IMR-90 (cell line): Measurements from ENCODE around the gene NXPH1. TPM values are rescaled to one million over a fixed set of nuclear protein-coding genes. Genes with fewer than 3 reads are reported as not detected.

Source experiments
- ATAC-seq: fragments of 200-7000 bp; cut with Tn5 transposase; 2 replicates; pipeline ENCODE4 v1.9.1; 2020; ENCODE audit warnings: low read depth, mild to moderate bottlenecking, moderate library complexity
- BruUV-seq: library from RNA; stranded (reverse); fragments of 400-500 nt; replicated peaks from 2 replicates; lab custom pipeline; 2021; lab: Mats Ljungman, UMichigan
- CTCF ChIA-PET: fragments of 300-600 bp; formaldehyde crosslinking; extraction: SDS; loops from one replicate; lab custom pipeline; 2021; ENCODE audit warnings: antibody characterized with exemption; lab: Yijun Ruan, JAX
- POLR2A ChIA-PET: fragments of 300-600 bp; sonication (Branson Sonifier 250); formaldehyde crosslinking; loops from one replicate; lab custom pipeline; 2022; ENCODE audit warnings: antibody characterized with exemption; ENCODE audit not compliant: unreplicated experiment; lab: Charles Lee
- DNase-seq: peaks from one replicate; pipeline ENCODE4 v3.0.0; 2013
- H2AFZ ChIP-seq: replicated peaks from 2 replicates; pipeline ENCODE3; 2013; ENCODE audit warnings: low read length, mild to moderate bottlenecking; ENCODE audit not compliant: poor library complexity
- H2AK5ac ChIP-seq: 2 replicates; pipeline ENCODE4 v1.6.1; 2013; ENCODE audit warnings: low read depth, low read length, inconsistent platforms
- H2AK9ac ChIP-seq: replicated peaks from 2 replicates; pipeline ENCODE3; 2013; ENCODE audit warnings: mild to moderate bottlenecking, low read depth, low read length, moderate library complexity; ENCODE audit not compliant: poor library complexity
- H2BK120ac ChIP-seq: 2 replicates; pipeline ENCODE4 v1.6.1; 2013; ENCODE audit warnings: low read depth, low read length, inconsistent platforms
- H2BK15ac ChIP-seq: 3 replicates; pipeline ENCODE4 v1.6.1; 2013; ENCODE audit warnings: low read depth, low read length, inconsistent platforms
- H2BK20ac ChIP-seq: 2 replicates; pipeline ENCODE4 v1.6.1; 2013; ENCODE audit warnings: low read depth, mild to moderate bottlenecking, inconsistent platforms, low read length, moderate library complexity
- H2BK5ac ChIP-seq: 2 replicates; pipeline ENCODE4 v1.6.1; 2013; ENCODE audit warnings: mild to moderate bottlenecking, low read depth, low read length, inconsistent platforms; ENCODE audit not compliant: poor library complexity, severe bottlenecking
- H3K14ac ChIP-seq: replicated peaks from 2 replicates; pipeline ENCODE4 v1.6.1; 2013; ENCODE audit warnings: low read depth, low read length, inconsistent platforms
- H3K18ac ChIP-seq: 2 replicates; pipeline ENCODE4 v1.6.1; 2013; ENCODE audit warnings: low read depth, low read length, control low read depth
- H3K23ac ChIP-seq: 2 replicates; pipeline ENCODE4 v1.6.1; 2013; ENCODE audit warnings: low read depth, low read length, inconsistent platforms
- H3K27ac ChIP-seq: 2 replicates; pipeline ENCODE4 v1.5.1; 2013; ENCODE audit warnings: mild to moderate bottlenecking, control low read depth, low read length; ENCODE audit not compliant: insufficient read depth
- H3K27me3 ChIP-seq: 2 replicates; pipeline ENCODE4 v1.6.1; 2013; ENCODE audit warnings: low read length; ENCODE audit not compliant: control insufficient read depth, insufficient read depth
- H3K36me3 ChIP-seq: 2 replicates; pipeline ENCODE4 v1.6.1; 2013; ENCODE audit warnings: low read length, mixed read lengths; ENCODE audit not compliant: control insufficient read depth, insufficient read depth
- H3K4ac ChIP-seq: 2 replicates; pipeline ENCODE4 v1.6.1; 2013; ENCODE audit warnings: low read depth, low read length, inconsistent platforms
- H3K4me1 ChIP-seq: 2 replicates; pipeline ENCODE4 v1.6.1; 2013; ENCODE audit warnings: low read length, mixed read lengths; ENCODE audit not compliant: control insufficient read depth, insufficient read depth
- H3K4me2 ChIP-seq: 2 replicates; pipeline ENCODE4 v1.6.1; 2013; ENCODE audit warnings: low read depth, mild to moderate bottlenecking, control low read depth, low read length, moderate library complexity
- H3K4me3 ChIP-seq: 2 replicates; pipeline ENCODE4 v1.5.1; 2013; ENCODE audit warnings: low read depth, mild to moderate bottlenecking, control low read depth, low read length, moderate library complexity; ENCODE audit not compliant: insufficient read depth
- H3K56ac ChIP-seq: 2 replicates; pipeline ENCODE4 v1.6.1; 2013; ENCODE audit warnings: low read length, inconsistent platforms; ENCODE audit not compliant: insufficient read depth; ENCODE audit errors: extremely low read depth
- H3K79me1 ChIP-seq, 2 experiments: 2 replicates each; pipeline ENCODE4 v1.6.1; 2013; ENCODE audit warnings: low read length in 2 of 2, inconsistent platforms in 1 of 2, low read depth in 1 of 2
- H3K9ac ChIP-seq: 2 replicates; pipeline ENCODE4 v1.6.1; 2013; ENCODE audit warnings: low read depth, low read length, control low read depth
- H3K9me1 ChIP-seq: 2 replicates; pipeline ENCODE4 v1.6.1; 2013; ENCODE audit warnings: low read length, inconsistent platforms; ENCODE audit not compliant: insufficient read depth
- H3K9me3 ChIP-seq: 2 replicates; pipeline ENCODE4 v1.6.1; 2013; ENCODE audit warnings: low read length; ENCODE audit not compliant: control insufficient read depth, insufficient read depth
- H4K20me1 ChIP-seq: 2 replicates; pipeline ENCODE4 v1.6.1; 2013; ENCODE audit warnings: low read length, inconsistent platforms; ENCODE audit not compliant: insufficient read depth
- H4K5ac ChIP-seq: 2 replicates; pipeline ENCODE4 v1.6.1; 2013; ENCODE audit warnings: mild to moderate bottlenecking, low read depth, low read length, control low read depth
- H4K8ac ChIP-seq, 2 experiments: 2 replicates each; pipeline ENCODE4 v1.6.1; 2013; ENCODE audit warnings: low read depth in 2 of 2, low read length in 2 of 2, control low read depth in 1 of 2, inconsistent platforms in 1 of 2
- H4K91ac ChIP-seq: 2 replicates; pipeline ENCODE4 v1.6.1; 2013; ENCODE audit warnings: low read depth, low read length, inconsistent platforms; ENCODE audit not compliant: insufficient read depth
- BHLHE40 ChIP-seq: fragments of 150-350 bp; IDR thresholded peaks from 2 replicates; pipeline ENCODE4 v1.6.1; 2016; ENCODE audit warnings: mild to moderate bottlenecking, low read depth, low read length
- CEBPB ChIP-seq: IDR thresholded peaks from 2 replicates; pipeline ENCODE4 v1.6.1; 2012; ENCODE audit warnings: low read depth, low read length, improper control_type of control experiment
- CHD1 ChIP-seq: IDR thresholded peaks from 2 replicates; pipeline ENCODE4 v1.6.1; 2012; ENCODE audit warnings: low read depth, low read length, improper control_type of control experiment
- FOS ChIP-seq: fragments of 150-350 bp; IDR thresholded peaks from 2 replicates; pipeline ENCODE4 v1.6.1; 2016; ENCODE audit warnings: low read depth, low read length
- MAFK ChIP-seq: IDR thresholded peaks from 2 replicates; pipeline ENCODE4 v1.6.1; 2012; ENCODE audit warnings: low read depth, low read length, improper control_type of control experiment
- MAZ ChIP-seq: IDR thresholded peaks from 2 replicates; pipeline ENCODE4 v1.6.1; 2012; ENCODE audit warnings: low read depth, mild to moderate bottlenecking, low read length, improper control_type of control experiment, moderate library complexity, borderline replicate concordance
- MXI1 ChIP-seq: IDR thresholded peaks from 2 replicates; pipeline ENCODE4 v1.6.1; 2012; ENCODE audit warnings: low read depth, mild to moderate bottlenecking, low read length, moderate library complexity, borderline replicate concordance
- NFE2L2 ChIP-seq: fragments of 150-350 bp; IDR thresholded peaks from 2 replicates; pipeline ENCODE4 v1.6.1; 2016; ENCODE audit warnings: low read depth, mild to moderate bottlenecking, low read length
- POLR2A ChIP-seq: IDR thresholded peaks from 2 replicates; pipeline ENCODE4 v1.6.1; 2012; ENCODE audit warnings: mild to moderate bottlenecking, low read depth, low read length
- RAD21 ChIP-seq: IDR thresholded peaks from 2 replicates; pipeline ENCODE4 v1.6.1; 2012; ENCODE audit warnings: low read length, improper control_type of control experiment
- RCOR1 ChIP-seq: IDR thresholded peaks from 2 replicates; pipeline ENCODE4 v1.6.1; 2012; ENCODE audit warnings: mild to moderate bottlenecking, low read length, improper control_type of control experiment; ENCODE audit not compliant: insufficient replicate concordance
- SMC3 ChIP-seq: fragments of 150-350 bp; IDR thresholded peaks from 2 replicates; pipeline ENCODE4 v1.6.1; 2016; ENCODE audit warnings: low read depth, mild to moderate bottlenecking, antibody characterized with exemption, low read length, moderate library complexity
- WGBS, 2 experiments: methylation state at CpG; one replicate each; pipeline versions ENCODE4 v1.1.5 to v1.1.7; 2013; ENCODE audit warnings: missing lambda C conversion rate in 2 of 2; ENCODE audit not compliant: insufficient read length in 1 of 2; ENCODE audit errors: extremely low coverage in 2 of 2; 5-methylcytosine and 5-hydroxymethylcytosine counted together
- dilution Hi-C: fragments of 300-500 bp; cut with HindIII; formaldehyde crosslinking; loops from one replicate; pipeline ENCODE4 v1.14.3; 2018; ENCODE audit warnings: low sequenced_read_pairs; ENCODE audit not compliant: unreplicated experiment
- in situ Hi-C: fragments of 300-500 bp; cut with MboI; formaldehyde crosslinking; loops from 3 replicates; pipeline ENCODE4 v1.14.3; 2019; ENCODE audit warnings: low sequenced_read_pairs, inconsistent platforms, mixed read lengths
- intact Hi-C: fragments of 100-400 bp; cut with micrococcal nuclease; formaldehyde crosslinking; loops from 2 replicates; pipeline ENCODE4 v1.10.0; 2022
- polyA plus RNA-seq, 3 experiments: library from polyadenylated mRNA; depleted of rRNA; stranded (reverse); fragments of >200 nt; gene quantifications; 2 replicates each; pipeline ENCODE4 v1.2.3, GENCODE V29; 2012; ENCODE audit warnings: low replicate concordance in 1 of 3
- total RNA-seq: library from RNA; depleted of rRNA; stranded (reverse); fragments of >200 nt; gene quantifications from 2 replicates; pipeline ENCODE4 v1.2.3, GENCODE V29; 2012
- TF ChIP-seq, protein P1 (sequence below): fragments of 150-350 bp; IDR thresholded peaks from 2 replicates; pipeline ENCODE4 v1.6.1; 2017; ENCODE audit warnings: mild to moderate bottlenecking, antibody characterized with exemption, low read length, low read depth
- TF ChIP-seq, protein P2 (sequence below): fragments of 150-350 bp; IDR thresholded peaks from 2 replicates; pipeline ENCODE4 v1.6.1; 2016; ENCODE audit warnings: low read depth, mild to moderate bottlenecking, low read length, moderate library complexity, borderline replicate concordance
- TF ChIP-seq, protein P3 (sequence below): conservative IDR thresholded peaks from 2 replicates; pipeline ENCODE4 v1.5.1; 2012; ENCODE audit warnings: mild to moderate bottlenecking, low read depth, low read length, improper control_type of control experiment

The NXPH1 gene
- total and polyA plus RNA-seq, 2 of the 4 experiments (the other 2 are of a cell fraction): not detected

DNA sequence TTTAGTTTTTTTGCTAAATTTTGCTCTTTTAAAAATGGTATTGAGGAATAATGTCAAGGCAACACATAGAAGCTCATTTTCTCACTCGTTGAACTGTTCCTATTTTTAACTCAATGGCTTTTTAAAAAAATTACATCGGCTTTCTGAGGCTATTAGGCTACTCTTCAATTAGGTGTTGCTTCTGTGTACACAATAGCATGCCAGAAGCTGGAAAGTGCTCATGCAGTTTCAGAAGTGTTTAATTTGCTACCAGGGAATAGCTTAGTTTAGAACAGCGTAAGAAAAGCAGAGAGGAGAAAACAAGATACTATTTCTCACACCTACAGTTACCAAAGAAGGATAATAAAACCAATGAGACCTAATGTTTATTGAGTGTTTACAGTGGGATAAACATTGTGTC is 157.4 kb downstream of the NXPH1 start:
- WGBS, 2 experiments: no CpG with 5 or more reads among the region's 3 CpGs
- Histone ChIP-seq H3K79me1 (no peaks in the 10 kb centered on the region), H3K4me2 (no peak overlapping the region), H3K27me3 (no peaks in the 10 kb centered on the region), H3K9me3 (peaks cover 10% of the 10 kb centered on the region; the same call in 1 of the 2 replicates), H3K23ac (no peak overlapping the region), H3K56ac (no peak overlapping the region), H4K91ac (no peak overlapping the region), H3K9me1 (no peaks in the 10 kb centered on the region), H2AK5ac (no peak overlapping the region), H4K5ac (no peak overlapping the region), H2AFZ (no peak overlapping the region), H3K4me1 (no peaks in the 10 kb centered on the region), H2BK120ac (no peak overlapping the region), H2BK20ac (no peak overlapping the region), H2BK5ac (no peak overlapping the region), H3K4me3 (no peak overlapping the region), H4K8ac (no peak overlapping the region), H2AK9ac (no peak overlapping the region), H2BK15ac (no peak overlapping the region), H3K9ac (no peak overlapping the region), H3K14ac (no peak overlapping the region), H3K4ac (no peak overlapping the region), H3K27ac (no peak overlapping the region), H3K18ac (no peak overlapping the region), H4K20me1 (no peaks in the 10 kb centered on the region), H3K36me3 (no peaks in the 10 kb centered on the region)
- ATAC-seq (no peak), DNase-seq (no peak)
- BruUV-seq: no TSS peak
- dilution Hi-C loops (no loop called here), intact Hi-C loops (no loop called here), in situ Hi-C loops (no loop called here)
- TF ChIP-seq SMC3 (no peak), FOS (no peak), MAFK (no peak), CHD1 (no peak), MXI1 (no peak), NFE2L2 (no peak), RAD21 (no peak), BHLHE40 (no peak), POLR2A (no peak), MAZ (no peak), RCOR1 (no peak), CEBPB (no peak)
- TF ChIP-seq, protein P1, sequence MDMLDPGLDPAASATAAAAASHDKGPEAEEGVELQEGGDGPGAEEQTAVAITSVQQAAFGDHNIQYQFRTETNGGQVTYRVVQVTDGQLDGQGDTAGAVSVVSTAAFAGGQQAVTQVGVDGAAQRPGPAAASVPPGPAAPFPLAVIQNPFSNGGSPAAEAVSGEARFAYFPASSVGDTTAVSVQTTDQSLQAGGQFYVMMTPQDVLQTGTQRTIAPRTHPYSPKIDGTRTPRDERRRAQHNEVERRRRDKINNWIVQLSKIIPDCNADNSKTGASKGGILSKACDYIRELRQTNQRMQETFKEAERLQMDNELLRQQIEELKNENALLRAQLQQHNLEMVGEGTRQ: no peak
- TF ChIP-seq, protein P2, sequence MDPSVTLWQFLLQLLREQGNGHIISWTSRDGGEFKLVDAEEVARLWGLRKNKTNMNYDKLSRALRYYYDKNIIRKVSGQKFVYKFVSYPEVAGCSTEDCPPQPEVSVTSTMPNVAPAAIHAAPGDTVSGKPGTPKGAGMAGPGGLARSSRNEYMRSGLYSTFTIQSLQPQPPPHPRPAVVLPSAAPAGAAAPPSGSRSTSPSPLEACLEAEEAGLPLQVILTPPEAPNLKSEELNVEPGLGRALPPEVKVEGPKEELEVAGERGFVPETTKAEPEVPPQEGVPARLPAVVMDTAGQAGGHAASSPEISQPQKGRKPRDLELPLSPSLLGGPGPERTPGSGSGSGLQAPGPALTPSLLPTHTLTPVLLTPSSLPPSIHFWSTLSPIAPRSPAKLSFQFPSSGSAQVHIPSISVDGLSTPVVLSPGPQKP: no peak
- TF ChIP-seq, protein P3, sequence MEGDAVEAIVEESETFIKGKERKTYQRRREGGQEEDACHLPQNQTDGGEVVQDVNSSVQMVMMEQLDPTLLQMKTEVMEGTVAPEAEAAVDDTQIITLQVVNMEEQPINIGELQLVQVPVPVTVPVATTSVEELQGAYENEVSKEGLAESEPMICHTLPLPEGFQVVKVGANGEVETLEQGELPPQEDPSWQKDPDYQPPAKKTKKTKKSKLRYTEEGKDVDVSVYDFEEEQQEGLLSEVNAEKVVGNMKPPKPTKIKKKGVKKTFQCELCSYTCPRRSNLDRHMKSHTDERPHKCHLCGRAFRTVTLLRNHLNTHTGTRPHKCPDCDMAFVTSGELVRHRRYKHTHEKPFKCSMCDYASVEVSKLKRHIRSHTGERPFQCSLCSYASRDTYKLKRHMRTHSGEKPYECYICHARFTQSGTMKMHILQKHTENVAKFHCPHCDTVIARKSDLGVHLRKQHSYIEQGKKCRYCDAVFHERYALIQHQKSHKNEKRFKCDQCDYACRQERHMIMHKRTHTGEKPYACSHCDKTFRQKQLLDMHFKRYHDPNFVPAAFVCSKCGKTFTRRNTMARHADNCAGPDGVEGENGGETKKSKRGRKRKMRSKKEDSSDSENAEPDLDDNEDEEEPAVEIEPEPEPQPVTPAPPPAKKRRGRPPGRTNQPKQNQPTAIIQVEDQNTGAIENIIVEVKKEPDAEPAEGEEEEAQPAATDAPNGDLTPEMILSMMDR: no peak
- ChIA-PET POLR2A (no interaction called here), CTCF (no interaction called here)
